ENCODE data around the gene PDGFB. TPM values are rescaled to one million over a fixed set of nuclear protein-coding genes. Genes with fewer than 3 reads are reported as not detected.

The PDGFB gene
- total RNA-seq, 4 donors from 2014 or later = 2.7 to 7.5 (median 4.0) TPM

DNA sequence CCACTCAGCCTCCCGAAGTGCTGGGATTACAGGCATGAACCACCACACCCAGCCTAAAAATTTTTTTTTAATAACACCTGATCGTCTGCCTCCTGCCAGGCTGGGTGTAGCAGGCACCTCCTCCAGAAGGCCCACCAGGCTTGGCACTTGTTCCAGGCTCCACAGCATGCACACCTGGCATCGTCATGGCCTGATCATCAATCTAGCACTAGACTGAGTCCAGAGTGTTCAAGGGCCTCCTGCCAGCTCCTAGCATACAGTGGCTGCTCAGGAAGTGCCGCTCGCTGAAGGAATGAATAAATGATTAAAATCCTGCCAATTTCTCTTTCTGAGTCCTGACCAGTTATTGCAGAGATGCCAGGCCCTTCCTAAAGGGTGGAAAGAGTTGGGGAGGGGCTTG, 3.5 kb upstream of the PDGFB start:
- H3K4me3 ChIP-seq = no peak overlapping the region
- whole genome bisulfite sequencing, 2 donors (ENCODE audit: low coverage in 1 of 2) = 56% methylated on average over 5 of the region's 5 CpGs; no CpG with 5 or more reads in 1 of the 2 donors
- H3K4me1 ChIP-seq = peaks cover 9 to 25% (median 17%) of the 10 kb centered on the region in 4 donors
- H3K36me3 ChIP-seq = no peaks in the 10 kb centered on the region
- no peak for TF ChIP-seq POLR2AphosphoS5 (IDR thresholded peaks at IDR 0.05)
- TF ChIP-seq POLR2A (IDR thresholded peaks at IDR 0.05) = no peak
- no peak for TF ChIP-seq EP300 (IDR thresholded peaks at IDR 0.05; ENCODE audit: low read depth)
- TF ChIP-seq, protein P1, sequence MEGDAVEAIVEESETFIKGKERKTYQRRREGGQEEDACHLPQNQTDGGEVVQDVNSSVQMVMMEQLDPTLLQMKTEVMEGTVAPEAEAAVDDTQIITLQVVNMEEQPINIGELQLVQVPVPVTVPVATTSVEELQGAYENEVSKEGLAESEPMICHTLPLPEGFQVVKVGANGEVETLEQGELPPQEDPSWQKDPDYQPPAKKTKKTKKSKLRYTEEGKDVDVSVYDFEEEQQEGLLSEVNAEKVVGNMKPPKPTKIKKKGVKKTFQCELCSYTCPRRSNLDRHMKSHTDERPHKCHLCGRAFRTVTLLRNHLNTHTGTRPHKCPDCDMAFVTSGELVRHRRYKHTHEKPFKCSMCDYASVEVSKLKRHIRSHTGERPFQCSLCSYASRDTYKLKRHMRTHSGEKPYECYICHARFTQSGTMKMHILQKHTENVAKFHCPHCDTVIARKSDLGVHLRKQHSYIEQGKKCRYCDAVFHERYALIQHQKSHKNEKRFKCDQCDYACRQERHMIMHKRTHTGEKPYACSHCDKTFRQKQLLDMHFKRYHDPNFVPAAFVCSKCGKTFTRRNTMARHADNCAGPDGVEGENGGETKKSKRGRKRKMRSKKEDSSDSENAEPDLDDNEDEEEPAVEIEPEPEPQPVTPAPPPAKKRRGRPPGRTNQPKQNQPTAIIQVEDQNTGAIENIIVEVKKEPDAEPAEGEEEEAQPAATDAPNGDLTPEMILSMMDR (IDR thresholded peaks at IDR 0.05) = no peak
- intact Hi-C loops (cut with DNase I; ENCODE audit: low total_unique reads) (no loop called here), in situ Hi-C loops (cut with MboI; ENCODE audit: low pct_ligation_motif_present in 1 of 4, low pct_unique_long_range_greater_than_20kb in 1 of 4, low sequenced_read_pairs in 3 of 4) (no loop called here)
- peaks cover 95% of the 10 kb centered on the region for H3K27me3 ChIP-seq
- H3K9me3 ChIP-seq = no peaks in the 10 kb centered on the region
- no peak for DNase-seq
- no peak overlapping the region for H3K27ac ChIP-seq

- Histone ChIP-seq H3K4me1 (peaks cover 11 to 27% (median 22%) of the 10 kb centered on the region in 4 donors), H3K27ac (no peak overlapping the region), H3K4me3 (no peak overlapping the region), H3K9me3 (no peaks in the 10 kb centered on the region), H3K27me3 (peaks cover 95% of the 10 kb centered on the region), H3K36me3 (no peaks in the 10 kb centered on the region)
- WGBS, 2 donors (ENCODE audit: low coverage in 1 of 2) = 67% methylated on average over 7 of the region's 7 CpGs; no CpG with 5 or more reads in 1 of the 2 donors
- intact Hi-C loops (cut with DNase I; ENCODE audit: low total_unique reads) (no loop called here), in situ Hi-C loops (cut with MboI; ENCODE audit: low pct_ligation_motif_present in 1 of 4, low pct_unique_long_range_greater_than_20kb in 1 of 4, low sequenced_read_pairs in 3 of 4) (no loop called here)
- DNase-seq = no peak
- TF ChIP-seq EP300 (IDR thresholded peaks at IDR 0.05; ENCODE audit: low read depth) (no peak), POLR2A (IDR thresholded peaks at IDR 0.05) (no peak), POLR2AphosphoS5 (IDR thresholded peaks at IDR 0.05) (no peak)
- TF ChIP-seq, protein P1 (IDR thresholded peaks at IDR 0.05) = no peak
Observed at GRCh38 chr22:39247361-39247760, 2.6 kb upstream of the PDGFB start.

DNA sequence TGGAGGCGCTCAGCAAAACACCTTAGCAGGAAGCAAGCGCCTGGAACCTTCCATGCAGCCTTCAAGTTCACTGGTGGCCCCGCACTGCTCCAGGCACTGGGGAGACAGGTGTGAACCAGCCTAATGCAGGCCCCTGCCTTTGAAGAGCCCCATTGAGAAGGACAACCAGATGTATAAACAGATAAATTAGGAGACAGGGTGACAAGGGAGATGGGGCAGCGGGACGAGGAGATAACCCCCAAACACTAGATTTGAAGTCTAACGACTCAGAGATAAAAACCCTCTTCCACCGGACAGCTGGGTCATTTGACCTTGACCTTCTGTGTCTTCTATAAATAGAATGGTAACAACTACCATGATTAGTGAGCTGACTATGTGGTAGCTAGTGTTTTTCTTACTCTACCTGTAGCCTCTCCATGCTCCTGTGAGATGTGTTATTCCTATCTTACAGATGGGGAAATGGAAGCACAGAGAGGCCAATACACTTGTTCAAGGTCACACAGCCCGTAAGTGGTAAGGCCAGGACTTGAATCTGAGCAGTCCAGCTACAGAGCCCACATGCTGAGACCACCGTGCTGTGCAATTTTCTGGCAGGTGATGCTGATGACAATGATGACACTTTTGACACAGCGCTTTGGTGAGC, 2.0 kb upstream of the PDGFB start:
- H3K4me1 ChIP-seq = peaks cover 11 to 32% (median 24%) of the 10 kb centered on the region in 4 donors
- WGBS, 2 donors (ENCODE audit: low coverage in 1 of 2) = 40 to 70% methylated on average over 3 to 10 of the region's 10 CpGs
- no peaks in the 10 kb centered on the region for H3K36me3 ChIP-seq
- H3K27me3 ChIP-seq = peaks cover 96% of the 10 kb centered on the region
- H3K27ac ChIP-seq = no peak overlapping the region
- intact Hi-C loops (cut with DNase I; ENCODE audit: low total_unique reads) = no loop called here
- TF ChIP-seq, protein P1 (IDR thresholded peaks at IDR 0.05) = no peak
- TF ChIP-seq POLR2AphosphoS5 (IDR thresholded peaks at IDR 0.05) = no peak
- no peak for TF ChIP-seq EP300 (IDR thresholded peaks at IDR 0.05; ENCODE audit: low read depth)
- no peak for TF ChIP-seq POLR2A (IDR thresholded peaks at IDR 0.05)
- in situ Hi-C loops (cut with MboI; ENCODE audit: low pct_ligation_motif_present in 1 of 4, low pct_unique_long_range_greater_than_20kb in 1 of 4, low sequenced_read_pairs in 3 of 4) = no loop called here
- no peak for DNase-seq
- no peak overlapping the region for H3K4me3 ChIP-seq
- H3K9me3 ChIP-seq = no peaks in the 10 kb centered on the region

DNA sequence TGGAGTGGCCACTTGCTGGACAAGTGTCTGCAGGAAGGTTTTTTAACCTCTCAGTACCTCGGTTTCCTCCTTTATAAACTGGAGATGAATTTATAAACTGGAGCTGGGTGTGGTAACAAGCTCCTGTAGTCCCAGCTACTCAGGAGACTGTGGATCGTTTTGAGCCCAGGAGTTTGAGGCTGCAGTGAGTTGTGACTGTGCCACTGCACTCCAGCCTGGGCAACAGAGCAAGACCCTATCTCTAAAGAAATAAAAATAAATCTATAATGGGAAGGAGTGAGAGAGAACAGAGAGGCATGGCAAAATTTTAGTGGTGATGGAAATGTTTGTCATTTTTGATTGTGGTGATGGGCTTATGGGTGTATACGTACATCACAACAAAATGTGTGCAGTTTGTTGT, 1.4 kb upstream of the PDGFB start:
- Histone ChIP-seq H3K36me3 (no peaks in the 10 kb centered on the region), H3K4me1 (peaks cover 11 to 38% (median 28%) of the 10 kb centered on the region in 4 donors), H3K9me3 (no peaks in the 10 kb centered on the region), H3K27me3 (peaks cover 96% of the 10 kb centered on the region), H3K27ac (no peak overlapping the region), H3K4me3 (no peak overlapping the region)
- intact Hi-C loops (cut with DNase I; ENCODE audit: low total_unique reads) = no loop called here
- TF ChIP-seq POLR2A (IDR thresholded peaks at IDR 0.05) (no peak), EP300 (IDR thresholded peaks at IDR 0.05; ENCODE audit: low read depth) (no peak), POLR2AphosphoS5 (IDR thresholded peaks at IDR 0.05) (no peak)
- TF ChIP-seq, protein P1 (IDR thresholded peaks at IDR 0.05) = no peak
- WGBS, 2 donors (ENCODE audit: low coverage in 1 of 2) = 58 to 60% methylated on average over 1 to 3 of the region's 3 CpGs
- in situ Hi-C loops (cut with MboI; ENCODE audit: low pct_ligation_motif_present in 1 of 4, low pct_unique_long_range_greater_than_20kb in 1 of 4, low sequenced_read_pairs in 3 of 4) = no loop called here
- DNase-seq = no peak

Measured in transverse colon (tissue), 4 donors.